GM03348 (cell line): ENCODE results near the gene ARL2.
A peak's percentile ranks its signal among the peaks of the same experiment; 100 is the strongest.

Source experiments
- DNase-seq: peaks from one replicate; pipeline ENCODE4 v3.0.0; 2012; ENCODE audit warnings: low spot score

Gene ARL2

GRCh38 chr11:65047581-65048422 is 33.8 kb downstream of the ARL2 start:
- peak; percentile 72 for DNase-seq

- DNase-seq = no peak
These were observed 37.5 kb downstream of the ARL2 start for GRCh38 chr11:65051398-65051858.

- no peak for DNase-seq
These were observed 40.0 kb downstream of the ARL2 start for GRCh38 chr11:65053827-65054508.

- DNase-seq = no peak
These were observed 41.6 kb downstream of the ARL2 start for GRCh38 chr11:65055538-65055937.

- no peak for DNase-seq
These were observed 43.0 kb downstream of the ARL2 start for GRCh38 chr11:65056999-65057398.

- DNase-seq = no peak
These were observed 43.6 kb downstream of the ARL2 start for GRCh38 chr11:65057526-65057925.

- no peak for DNase-seq
These were observed 44.1 kb downstream of the ARL2 start for GRCh38 chr11:65058012-65058411.

GRCh38 chr11:65058419-65059054 is 44.6 kb downstream of the ARL2 start, which contains the start of gene NAALADL1:
NAALADL1 (minus strand) TSS chr11:65058553; CDS start chr11:65058521, 32 bp downstream.
- no peak for DNase-seq

GRCh38 chr11:65059523-65059922 is 45.6 kb downstream of the ARL2 start:
- no peak for DNase-seq

GRCh38 chr11:65059959-65060824 is 46.2 kb downstream of the ARL2 start:
- DNase-seq = no peak

GRCh38 chr11:65060913-65061408 is 47.0 kb downstream of the ARL2 start:
- DNase-seq = no peak

GRCh38 chr11:65063532-65063931 is 49.6 kb downstream of the ARL2 start:
- no peak for DNase-seq

- no peak for DNase-seq
These were observed 50.9 kb downstream of the ARL2 start for GRCh38 chr11:65064847-65065240.

GRCh38 chr11:65065851-65066250 is 51.9 kb downstream of the ARL2 start:
- DNase-seq = no peak

GRCh38 chr11:65066315-65066714 is 52.4 kb downstream of the ARL2 start:
- no peak for DNase-seq

- no peak for DNase-seq
These were observed 52.9 kb downstream of the ARL2 start for GRCh38 chr11:65066805-65067291.

- no peak for DNase-seq
These were observed 53.5 kb downstream of the ARL2 start for GRCh38 chr11:65067446-65067845.

GRCh38 chr11:65069217-65069616 is 55.3 kb downstream of the ARL2 start:
- DNase-seq = no peak
